ENCODE measurements around the gene FRMD5.

FRMD5 gene

DNA sequence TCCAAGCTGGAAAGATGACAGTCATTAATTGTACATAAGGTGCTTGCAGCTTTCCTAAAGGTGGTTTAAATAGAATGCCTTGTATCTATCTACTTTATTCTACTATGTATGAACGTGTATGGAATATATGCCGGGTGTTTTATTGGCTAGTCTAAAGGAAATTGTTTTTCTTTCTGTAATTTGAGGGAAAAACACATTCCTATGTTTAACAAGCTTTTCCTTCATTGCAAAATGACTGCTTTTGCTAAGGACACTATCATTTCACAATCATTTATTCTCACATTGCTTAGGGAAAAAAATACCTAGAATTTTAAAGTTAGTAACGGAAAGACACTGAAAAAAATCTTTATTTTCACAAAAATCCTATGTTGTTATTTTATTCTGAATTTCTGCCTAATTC is 226.5 kb downstream of the FRMD5 start:
- TF ChIP-seq, protein P1, sequence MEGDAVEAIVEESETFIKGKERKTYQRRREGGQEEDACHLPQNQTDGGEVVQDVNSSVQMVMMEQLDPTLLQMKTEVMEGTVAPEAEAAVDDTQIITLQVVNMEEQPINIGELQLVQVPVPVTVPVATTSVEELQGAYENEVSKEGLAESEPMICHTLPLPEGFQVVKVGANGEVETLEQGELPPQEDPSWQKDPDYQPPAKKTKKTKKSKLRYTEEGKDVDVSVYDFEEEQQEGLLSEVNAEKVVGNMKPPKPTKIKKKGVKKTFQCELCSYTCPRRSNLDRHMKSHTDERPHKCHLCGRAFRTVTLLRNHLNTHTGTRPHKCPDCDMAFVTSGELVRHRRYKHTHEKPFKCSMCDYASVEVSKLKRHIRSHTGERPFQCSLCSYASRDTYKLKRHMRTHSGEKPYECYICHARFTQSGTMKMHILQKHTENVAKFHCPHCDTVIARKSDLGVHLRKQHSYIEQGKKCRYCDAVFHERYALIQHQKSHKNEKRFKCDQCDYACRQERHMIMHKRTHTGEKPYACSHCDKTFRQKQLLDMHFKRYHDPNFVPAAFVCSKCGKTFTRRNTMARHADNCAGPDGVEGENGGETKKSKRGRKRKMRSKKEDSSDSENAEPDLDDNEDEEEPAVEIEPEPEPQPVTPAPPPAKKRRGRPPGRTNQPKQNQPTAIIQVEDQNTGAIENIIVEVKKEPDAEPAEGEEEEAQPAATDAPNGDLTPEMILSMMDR (IDR thresholded peaks at IDR 0.05; ENCODE audit: low read depth, low read length): no peak
- DNase-seq (ENCODE audit: extremely low read depth, low read depth): no peak

DNA sequence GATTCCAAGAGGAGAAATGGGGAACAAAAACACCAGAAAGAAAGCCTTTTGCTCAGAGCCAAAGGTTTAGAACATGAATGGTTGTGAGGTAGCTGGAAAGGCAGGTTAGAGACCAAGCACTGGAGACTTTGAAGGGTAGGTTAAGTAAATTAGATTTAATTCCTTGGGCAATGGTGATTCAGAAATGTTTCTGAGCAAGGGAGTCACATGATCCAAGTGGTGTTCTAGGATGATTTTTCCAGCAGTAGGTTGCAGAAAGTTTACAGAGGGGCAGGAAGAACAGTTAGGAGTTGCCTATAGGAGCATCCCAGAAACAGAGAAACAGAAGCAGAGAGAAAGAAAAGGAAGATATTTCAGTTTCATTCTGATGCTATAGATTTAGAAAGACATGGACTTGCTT is 228.4 kb downstream of the FRMD5 start:
- TF ChIP-seq, protein P1 (IDR thresholded peaks at IDR 0.05; ENCODE audit: low read depth, low read length): no peak
- DNase-seq (ENCODE audit: extremely low read depth, low read depth): no peak

DNA sequence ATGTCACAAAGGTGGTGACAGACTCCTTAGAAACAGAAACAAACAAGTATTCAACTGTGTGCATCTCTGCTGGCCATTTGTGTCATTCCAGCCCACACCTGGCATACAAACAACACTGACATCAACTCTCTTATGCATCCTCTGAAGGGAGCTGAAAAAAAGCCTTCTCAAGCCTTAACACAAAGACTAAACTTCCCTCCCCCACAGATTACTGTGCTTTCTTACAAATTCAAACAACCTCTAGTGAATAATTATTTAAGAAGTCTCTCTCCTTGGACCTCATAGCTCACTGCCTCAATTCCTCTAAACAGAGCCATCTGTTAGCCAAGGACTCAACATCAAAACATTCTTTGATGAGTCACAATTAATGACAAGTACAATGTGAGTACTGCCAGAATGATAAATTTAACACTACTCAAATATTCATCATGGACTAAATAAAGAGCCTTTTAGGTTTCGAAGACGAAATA is 236.2 kb downstream of the FRMD5 start:
- DNase-seq (ENCODE audit: extremely low read depth, low read depth): peak; percentile 70
- TF ChIP-seq, protein P1 (IDR thresholded peaks at IDR 0.05; ENCODE audit: low read depth, low read length): no peak

DNA sequence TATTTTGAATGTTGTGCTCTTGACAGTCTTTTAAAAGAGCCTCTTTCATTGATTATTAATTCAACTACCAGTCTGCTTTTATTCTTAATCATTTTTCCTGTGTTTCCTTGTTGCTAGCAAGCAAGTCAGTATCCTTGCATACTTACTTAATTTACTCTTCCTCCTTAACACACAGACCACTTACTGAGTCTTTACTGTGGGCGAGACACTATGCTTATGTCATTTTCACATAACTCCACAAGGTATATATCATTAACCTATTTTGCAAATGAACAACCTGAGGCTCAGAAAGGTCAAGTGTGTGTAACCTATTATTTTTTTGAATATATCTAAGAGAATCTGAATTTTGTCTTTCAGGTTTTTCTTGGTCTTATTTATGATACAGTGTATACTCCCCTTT is 237.3 kb downstream of the FRMD5 start:
- TF ChIP-seq, protein P1 (IDR thresholded peaks at IDR 0.05; ENCODE audit: low read depth, low read length): no peak
- no peak for DNase-seq (ENCODE audit: extremely low read depth, low read depth)

DNA sequence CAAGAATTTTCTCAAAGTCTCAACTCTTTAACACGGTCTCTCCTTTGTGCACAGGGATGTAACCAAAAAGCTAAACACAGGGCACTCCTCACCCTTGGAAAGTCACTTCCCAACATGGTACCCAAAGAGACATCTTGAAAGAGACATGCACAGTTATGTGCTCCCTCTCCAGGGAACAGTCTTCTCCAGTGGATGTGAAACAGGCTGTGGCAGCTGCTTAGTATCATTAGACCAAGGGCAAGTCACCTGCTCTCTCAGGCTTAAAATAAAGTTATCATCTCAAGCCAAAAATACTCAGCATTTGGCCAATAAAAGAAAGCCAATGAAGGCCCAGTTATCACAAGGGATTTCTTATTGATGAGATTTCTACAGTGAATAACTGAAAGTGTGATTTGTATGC is 239.9 kb downstream of the FRMD5 start:
- no peak for DNase-seq (ENCODE audit: extremely low read depth, low read depth)
- TF ChIP-seq, protein P1 (IDR thresholded peaks at IDR 0.05; ENCODE audit: low read depth, low read length): no peak

DNA sequence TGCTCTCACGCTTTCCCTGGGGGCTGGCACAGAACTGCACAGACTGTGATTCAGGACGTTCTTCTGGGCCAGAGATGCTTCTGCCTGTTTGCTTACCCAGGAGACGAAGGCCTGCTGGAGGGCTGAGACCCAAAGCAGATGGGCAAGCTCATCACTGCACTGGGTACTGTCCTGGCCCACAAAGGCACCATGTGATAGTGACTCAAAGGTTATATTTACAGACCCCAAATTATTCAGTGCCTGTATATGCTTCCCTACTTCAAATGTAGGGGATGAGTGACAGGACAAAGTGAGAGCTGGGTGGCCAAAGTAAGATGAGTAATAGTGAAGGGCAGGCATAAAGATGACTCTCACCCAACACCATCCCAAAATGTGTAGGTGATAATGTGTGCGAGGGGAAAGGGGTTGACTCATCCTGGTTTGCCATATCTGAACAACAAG is 240.9 kb downstream of the FRMD5 start:
- no peak for DNase-seq (ENCODE audit: extremely low read depth, low read depth)
- TF ChIP-seq, protein P1 (IDR thresholded peaks at IDR 0.05; ENCODE audit: low read depth, low read length): no peak

DNA sequence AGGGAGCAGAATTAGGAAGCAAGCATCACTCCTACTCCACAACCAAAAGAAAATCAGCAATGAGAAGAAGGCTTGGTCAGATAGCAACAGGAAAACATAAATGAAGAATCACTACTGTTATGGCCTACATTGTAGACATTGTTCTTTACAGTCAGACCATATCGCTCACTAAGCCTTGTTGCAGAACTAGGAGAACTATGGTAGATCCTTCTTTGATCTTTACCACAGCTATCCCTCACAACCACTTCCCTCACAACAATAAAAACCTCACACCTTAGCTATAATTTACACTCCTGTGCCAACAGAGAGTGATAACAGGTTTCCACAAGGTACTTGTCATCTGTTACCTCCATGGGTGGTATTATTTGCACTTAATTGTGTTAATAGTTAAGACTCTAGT is 241.7 kb downstream of the FRMD5 start:
- DNase-seq (ENCODE audit: extremely low read depth, low read depth): no peak
- TF ChIP-seq, protein P1 (IDR thresholded peaks at IDR 0.05; ENCODE audit: low read depth, low read length): no peak

All from AG09319 (cell line).